Endodermal cell (in vitro differentiated cells): Measurements from ENCODE around the gene ST6GALNAC1. TPM values are rescaled to one million over a fixed set of nuclear protein-coding genes. Genes with fewer than 3 reads are reported as not detected.
"Not testable (repeated sequence)": the region's sequence is repeated elsewhere in the genome, so short reads cannot be mapped to it uniquely, and the experiment has no call there.

Experiments used
- DNase-seq: peaks from one replicate; pipeline ENCODE4 v3.0.0-alpha.2; 2017
- H3K27ac ChIP-seq: 2 replicates; pipeline ENCODE4 v1.5.1; 2013; ENCODE audit warnings: mild to moderate bottlenecking, low read depth, low read length, moderate library complexity
- H3K27me3 ChIP-seq: 2 replicates; pipeline ENCODE4 v1.6.1; 2013; ENCODE audit warnings: mild to moderate bottlenecking, low read length, moderate library complexity; ENCODE audit not compliant: insufficient read depth, control insufficient read depth, poor library complexity, severe bottlenecking
- H3K36me3 ChIP-seq: 2 replicates; pipeline ENCODE4 v1.7.0; 2013; ENCODE audit warnings: mild to moderate bottlenecking, low read length, moderate library complexity; ENCODE audit not compliant: control insufficient read depth, insufficient read depth
- H3K4me1 ChIP-seq: one replicate; pipeline ENCODE4 v1.7.0; 2013; ENCODE audit warnings: low read length; ENCODE audit not compliant: control insufficient read depth, insufficient read depth
- H3K4me3 ChIP-seq: 2 replicates; pipeline ENCODE4 v1.5.1; 2013; ENCODE audit warnings: mild to moderate bottlenecking, low read length, moderate library complexity
- H3K9ac ChIP-seq: 2 replicates; pipeline ENCODE4 v1.6.1; 2013; ENCODE audit warnings: mild to moderate bottlenecking, low read length, moderate library complexity; ENCODE audit not compliant: poor library complexity, severe bottlenecking; ENCODE audit errors: extremely low read depth
- H3K9me3 ChIP-seq: 2 replicates; pipeline ENCODE4 v1.6.1; 2013; ENCODE audit warnings: mild to moderate bottlenecking, low read length, moderate library complexity; ENCODE audit not compliant: control insufficient read depth
- H3K27ac Mint-ChIP-seq: 2 replicates; pipeline ENCODE4 v1.8.0; 2020; ENCODE audit warnings: mixed read lengths
- H3K27me3 Mint-ChIP-seq: 2 replicates; pipeline ENCODE4 v1.8.0; 2021; ENCODE audit warnings: mild to moderate bottlenecking, mixed read lengths; ENCODE audit not compliant: insufficient read depth
- H3K36me3 Mint-ChIP-seq: 2 replicates; pipeline ENCODE4 v1.8.0; 2020; ENCODE audit warnings: low read depth, mixed read lengths
- H3K4me1 Mint-ChIP-seq: 2 replicates; pipeline ENCODE4 v1.8.0; 2020; ENCODE audit warnings: mixed read lengths
- H3K4me3 Mint-ChIP-seq: 2 replicates; pipeline ENCODE4 v1.8.0; 2020; ENCODE audit warnings: mild to moderate bottlenecking, moderate library complexity, mixed read lengths
- H3K9me3 Mint-ChIP-seq: 2 replicates; pipeline ENCODE4 v1.8.0; 2020; ENCODE audit warnings: mild to moderate bottlenecking, mixed read lengths
- WGBS, 2 experiments: methylation state at CpG; one replicate each; pipeline versions ENCODE4 v1.1.5 to v1.1.7; 2013; ENCODE audit warnings: missing lambda C conversion rate in 2 of 2, mixed read lengths in 1 of 2; ENCODE audit not compliant: insufficient coverage in 1 of 2, insufficient read length in 1 of 2; 5-methylcytosine and 5-hydroxymethylcytosine counted together
- total RNA-seq, 2 donors: library from RNA; stranded (reverse); fragmentation: NEBNext Ultra II Directional in 1 of 2; extraction: Animal tissue kit (Norgen Biotek cat#: 25700) in 1 of 2; gene quantifications; 2 replicates in 1 of 2; 3 replicates in 1 of 2; pipeline ENCODE4 v1.2.1, GENCODE V29; 2021
- TF ChIP-seq, protein P1 (sequence below): fragments of 200-600 bp; sonication (generic); conservative IDR thresholded peaks from 2 replicates; pipeline ENCODE4 v1.5.0; 2021; ENCODE audit warnings: antibody characterized with exemption, mild to moderate bottlenecking

The ST6GALNAC1 gene
- total RNA-seq, 2 donors from 2014 or later = not detected

DNA sequence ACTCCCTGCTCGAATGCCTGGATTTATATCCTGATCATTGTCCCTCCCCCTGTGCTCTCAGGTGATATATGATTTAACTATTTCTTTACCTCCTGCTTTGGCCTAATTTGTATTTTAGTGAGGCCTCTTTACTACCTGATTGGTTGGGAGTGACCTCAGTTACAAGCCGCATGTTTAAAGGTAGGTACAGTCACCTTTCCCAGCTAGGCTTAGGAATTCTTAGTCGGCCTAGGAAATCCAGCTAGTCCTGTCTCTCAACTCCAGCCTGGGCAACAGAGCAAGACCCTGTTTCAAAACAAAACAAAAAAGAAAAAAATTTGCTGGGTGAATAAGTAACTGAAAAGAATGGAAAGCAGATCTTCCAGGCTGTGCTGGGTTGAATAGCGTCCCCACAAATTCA is 31.1 kb downstream of the ST6GALNAC1 start:
- TF ChIP-seq, protein P1, sequence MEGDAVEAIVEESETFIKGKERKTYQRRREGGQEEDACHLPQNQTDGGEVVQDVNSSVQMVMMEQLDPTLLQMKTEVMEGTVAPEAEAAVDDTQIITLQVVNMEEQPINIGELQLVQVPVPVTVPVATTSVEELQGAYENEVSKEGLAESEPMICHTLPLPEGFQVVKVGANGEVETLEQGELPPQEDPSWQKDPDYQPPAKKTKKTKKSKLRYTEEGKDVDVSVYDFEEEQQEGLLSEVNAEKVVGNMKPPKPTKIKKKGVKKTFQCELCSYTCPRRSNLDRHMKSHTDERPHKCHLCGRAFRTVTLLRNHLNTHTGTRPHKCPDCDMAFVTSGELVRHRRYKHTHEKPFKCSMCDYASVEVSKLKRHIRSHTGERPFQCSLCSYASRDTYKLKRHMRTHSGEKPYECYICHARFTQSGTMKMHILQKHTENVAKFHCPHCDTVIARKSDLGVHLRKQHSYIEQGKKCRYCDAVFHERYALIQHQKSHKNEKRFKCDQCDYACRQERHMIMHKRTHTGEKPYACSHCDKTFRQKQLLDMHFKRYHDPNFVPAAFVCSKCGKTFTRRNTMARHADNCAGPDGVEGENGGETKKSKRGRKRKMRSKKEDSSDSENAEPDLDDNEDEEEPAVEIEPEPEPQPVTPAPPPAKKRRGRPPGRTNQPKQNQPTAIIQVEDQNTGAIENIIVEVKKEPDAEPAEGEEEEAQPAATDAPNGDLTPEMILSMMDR = no peak
- Mint-ChIP-seq H3K36me3 (peaks cover 20% of the 10 kb centered on the region), H3K4me3 (no peak overlapping the region), H3K4me1 (no peaks in the 10 kb centered on the region), H3K27me3 (no peaks in the 10 kb centered on the region), H3K9me3 (peaks cover 78% of the 10 kb centered on the region), H3K27ac (no peak overlapping the region)
- no peaks in the 10 kb centered on the region for H3K36me3 ChIP-seq
- no peak overlapping the region for H3K27ac ChIP-seq
- H3K27me3 ChIP-seq = no peaks in the 10 kb centered on the region
- no peak overlapping the region for H3K9ac ChIP-seq
- peaks cover 37% of the 10 kb centered on the region for H3K9me3 ChIP-seq
- H3K4me3 ChIP-seq = peak overlapping the region; percentile 66
- 93 to 100% methylated on average over 2 to 4 of the region's 4 CpGs for WGBS, 2 experiments
- no peaks in the 10 kb centered on the region for H3K4me1 ChIP-seq
- DNase-seq = no peak

DNA sequence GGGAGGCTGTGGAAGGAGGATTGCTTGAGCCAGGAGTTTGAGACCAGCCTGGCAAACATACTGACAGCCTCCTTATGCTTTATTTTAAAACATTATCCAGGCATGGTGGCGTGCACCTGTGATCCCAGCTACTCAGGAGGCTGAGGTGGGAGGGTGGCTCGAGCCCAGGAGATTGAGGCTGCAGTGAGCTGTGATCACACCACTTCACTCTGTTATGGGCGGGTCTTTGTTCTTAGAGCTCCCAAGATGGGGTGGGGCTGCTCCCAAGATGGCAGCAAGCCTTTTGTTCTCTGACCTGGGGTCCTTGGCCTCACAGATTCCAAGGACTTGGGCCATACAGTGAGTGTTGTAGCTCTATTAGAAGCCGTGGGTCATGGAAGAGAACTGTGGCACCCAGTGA is 31.8 kb downstream of the ST6GALNAC1 start:
- no peak overlapping the region for H3K27ac Mint-ChIP-seq
- Histone ChIP-seq H3K27ac (peak overlapping the region; percentile 63), H3K4me3 (peak overlapping the region; percentile 66), H3K4me1 (no peaks in the 10 kb centered on the region), H3K9ac (peak overlapping the region; percentile 47), H3K27me3 (no peaks in the 10 kb centered on the region), H3K9me3 (peaks cover 37% of the 10 kb centered on the region), H3K36me3 (no peaks in the 10 kb centered on the region)
- H3K27me3 Mint-ChIP-seq = no peaks in the 10 kb centered on the region
- H3K36me3 Mint-ChIP-seq = peaks cover 20% of the 10 kb centered on the region
- no peak overlapping the region for H3K4me3 Mint-ChIP-seq
- no peak for DNase-seq
- TF ChIP-seq, protein P1 = no peak
- peaks cover 75% of the 10 kb centered on the region for H3K9me3 Mint-ChIP-seq
- 75 to 84% methylated on average over 3 to 4 of the region's 4 CpGs for WGBS, 2 experiments
- H3K4me1 Mint-ChIP-seq = no peaks in the 10 kb centered on the region

GRCh38 chr17:76611080-76611749 is 32.3 kb downstream of the ST6GALNAC1 start:
- H3K27me3 Mint-ChIP-seq, H3K4me1 Mint-ChIP-seq, H3K36me3 ChIP-seq, H3K27me3 ChIP-seq, H3K4me1 ChIP-seq: not testable (repeated sequence)
- Histone ChIP-seq H3K9ac (peak overlapping the region; percentile 47), H3K4me3 (peak overlapping the region; percentile 66), H3K27ac (peak overlapping the region; percentile 63), H3K9me3 (peaks cover 37% of the 10 kb centered on the region)
- H3K9me3 Mint-ChIP-seq = peaks cover 70% of the 10 kb centered on the region
- peak overlapping the region; percentile 33 for H3K4me3 Mint-ChIP-seq
- DNase-seq = peak; percentile 81
- peaks cover 20% of the 10 kb centered on the region for H3K36me3 Mint-ChIP-seq
- 47 to 60% methylated on average over 1 to 11 of the region's 13 CpGs for WGBS, 2 experiments
- H3K27ac Mint-ChIP-seq = peak overlapping the region; percentile 68

DNA sequence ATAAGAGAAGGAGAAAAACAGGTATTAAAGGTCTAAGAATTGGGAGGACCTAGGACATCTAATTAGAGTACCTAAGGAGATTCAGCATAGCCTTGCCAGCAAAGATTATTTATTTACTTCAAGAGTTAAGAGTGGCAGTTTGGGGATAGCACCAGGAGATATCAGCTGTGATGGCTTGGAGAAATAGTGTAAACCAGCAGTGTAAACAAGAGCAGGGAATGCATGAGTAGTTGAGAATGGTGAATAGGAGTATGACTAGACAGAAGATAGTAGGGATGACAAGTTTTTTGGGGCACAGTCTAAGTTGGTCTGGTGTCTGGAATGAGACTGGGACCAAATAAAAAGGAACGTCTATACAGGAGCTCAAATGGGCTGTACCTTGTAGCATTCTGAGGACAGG is 36.9 kb downstream of the ST6GALNAC1 start:
- not testable (repeated sequence) for H3K27me3 Mint-ChIP-seq, H3K4me1 ChIP-seq, H3K27ac Mint-ChIP-seq, H3K36me3 ChIP-seq, H3K4me3 ChIP-seq, H3K27ac ChIP-seq, H3K4me3 Mint-ChIP-seq, H3K9ac ChIP-seq, H3K27me3 ChIP-seq, DNase-seq, H3K4me1 Mint-ChIP-seq
- 63% methylated on average over 1 of the region's 1 CpG; no CpG with 5 or more reads in 1 of the 2 experiments for WGBS, 2 experiments
- Mint-ChIP-seq H3K36me3 (peaks cover 13% of the 10 kb centered on the region), H3K9me3 (peaks cover 43% of the 10 kb centered on the region)
- H3K9me3 ChIP-seq = peaks cover 14% of the 10 kb centered on the region
